A549 (cell line): ENCODE results near the gene KCNMA1. TPM values are rescaled to one million over a fixed set of nuclear protein-coding genes. Genes with fewer than 3 reads are reported as not detected.

ENCODE experiments used
- ATAC-seq, 2 experiments: fragments of 200-7000 bp in 1 of 2; fragments of >200 bp in 1 of 2; cut with Nextera tagmentation in 1 of 2; cut with Tn5 transposase in 1 of 2; 3 replicates each; pipeline versions ENCODE4 v1.8.0 to v1.9.1; 2018 to 2020; ENCODE audit warnings: mild to moderate bottlenecking in 1 of 2, moderate library complexity in 1 of 2
- CTCF ChIA-PET: fragments of 300-600 bp; sonication (Branson Sonifier 250); formaldehyde crosslinking; extraction: SDS; loops from one replicate; lab custom pipeline; 2021; ENCODE audit warnings: antibody characterized with exemption, inconsistent platforms; lab: Yijun Ruan, JAX
- POLR2A ChIA-PET: fragments of 350-600 bp; formaldehyde crosslinking; extraction: SDS; loops from one replicate; lab custom pipeline; 2021; ENCODE audit warnings: antibody characterized with exemption, inconsistent platforms; lab: Yijun Ruan, JAX
- DNase-seq, 2 experiments: peaks; one replicate each; pipeline versions ENCODE4 v3.0.0 to v3.0.0-alpha.2; 2011 to 2016; ENCODE audit warnings: low read depth in 1 of 2, low spot score in 1 of 2
- FAIRE-seq: peaks from 2 replicates; lab custom pipeline; 2011; peaks lifted over from hg19 to GRCh38; lab: Jason Lieb, UNC
- H3K27ac ChIP-seq, 2 experiments: fragments of >200 bp; sonication (Bioruptor Twin); formaldehyde crosslinking; 3 replicates each; pipeline ENCODE4 v1.5.1; 2016 to 2017
- H3K4me1 ChIP-seq: fragments of >200 bp; sonication (Bioruptor Twin); formaldehyde crosslinking; 3 replicates; pipeline ENCODE4 v1.6.1; 2016
- H3K4me2 ChIP-seq: fragments of >200 bp; sonication (Bioruptor Twin); formaldehyde crosslinking; 3 replicates; pipeline ENCODE4 v1.6.1; 2016
- H3K4me3 ChIP-seq: fragments of >200 bp; sonication (Bioruptor Twin); formaldehyde crosslinking; 3 replicates; pipeline ENCODE4 v1.5.1; 2016
- H3K9me3 ChIP-seq: fragments of >200 bp; sonication (Bioruptor Twin); formaldehyde crosslinking; 3 replicates; pipeline ENCODE4 v1.6.1; 2016
- BHLHE40 ChIP-seq: IDR thresholded peaks from 2 replicates; pipeline ENCODE4 v1.6.1; 2012; ENCODE audit warnings: low read depth, low read length, inconsistent platforms
- CBX2 ChIP-seq: fragments of 200-600 bp; sonication (generic); IDR thresholded peaks from 2 replicates; pipeline ENCODE4 v1.6.1; 2016; ENCODE audit warnings: low read depth, mild to moderate bottlenecking, borderline replicate concordance
- CBX8 ChIP-seq: fragments of 200-600 bp; sonication (generic); IDR thresholded peaks from 2 replicates; pipeline ENCODE4 v1.6.1; 2016
- CEBPB ChIP-seq, 2 experiments: fragments of >200 bp in 1 of 2; sonication (Bioruptor Twin) in 1 of 2; formaldehyde crosslinking in 1 of 2; IDR thresholded peaks; 2 replicates each; pipeline ENCODE4 v1.6.1; 2012 to 2016
- CHD2 ChIP-seq: fragments of 150-350 bp; IDR thresholded peaks from 2 replicates; pipeline ENCODE4 v1.6.1; 2014; ENCODE audit warnings: low read length; ENCODE audit not compliant: partially characterized antibody
- EHF ChIP-seq: fragments of 250-450 bp; sonication (Bioruptor Pico); IDR thresholded peaks from 2 replicates; pipeline ENCODE4 v1.5.0; 2020; ENCODE audit warnings: mild to moderate bottlenecking
- EP300 ChIP-seq, 2 experiments: fragments of >200 bp; sonication (Bioruptor Twin); formaldehyde crosslinking; IDR thresholded peaks; 2 replicates in 1 of 2; 3 replicates in 1 of 2; pipeline ENCODE4 v1.6.1; 2016 to 2017
- ESRRA ChIP-seq: fragments of 150-350 bp; IDR thresholded peaks from 2 replicates; pipeline ENCODE4 v1.6.1; 2014; ENCODE audit warnings: mild to moderate bottlenecking, low read length, borderline replicate concordance
- FOXS1 ChIP-seq: fragments of 250-450 bp; sonication (Bioruptor Pico); IDR thresholded peaks from 2 replicates; pipeline ENCODE4 v1.5.0; 2020; ENCODE audit warnings: mild to moderate bottlenecking, moderate library complexity
- HDAC2 ChIP-seq: fragments of 200-600 bp; sonication (generic); IDR thresholded peaks from 2 replicates; pipeline ENCODE4 v1.6.1; 2016
- HEYL ChIP-seq: fragments of 250-450 bp; sonication (Bioruptor Pico); IDR thresholded peaks from 2 replicates; pipeline ENCODE4 v1.8.0; 2021; ENCODE audit warnings: mild to moderate bottlenecking, moderate library complexity
- HOXA7 ChIP-seq: fragments of 250-450 bp; sonication (Bioruptor Pico); IDR thresholded peaks from 2 replicates; pipeline ENCODE4 v1.5.0; 2020; ENCODE audit warnings: mild to moderate bottlenecking, moderate library complexity
- HOXB13 ChIP-seq: fragments of 250-450 bp; sonication (Bioruptor Pico); IDR thresholded peaks from 2 replicates; pipeline ENCODE4 v1.5.0; 2020; ENCODE audit warnings: low read depth, mild to moderate bottlenecking, moderate library complexity
- HOXB5 ChIP-seq: fragments of 250-450 bp; sonication (Bioruptor Pico); IDR thresholded peaks from 2 replicates; pipeline ENCODE4 v1.5.0; 2020; ENCODE audit warnings: mild to moderate bottlenecking, moderate library complexity
- NFE2L2 ChIP-seq: fragments of 150-350 bp; conservative IDR thresholded peaks from 2 replicates; pipeline ENCODE4 v1.6.1; 2014; ENCODE audit warnings: low read length
- NR3C1 ChIP-seq: fragments of >200 bp; sonication (Bioruptor Twin); formaldehyde crosslinking; IDR thresholded peaks from 3 replicates; pipeline ENCODE4 v1.6.1; 2017
- RAD21 ChIP-seq, 2 experiments: fragments of >200 bp in 1 of 2; sonication (Bioruptor Twin) in 1 of 2; formaldehyde crosslinking in 1 of 2; IDR thresholded peaks in 1 of 2; conservative IDR thresholded peaks in 1 of 2; 2 replicates in 1 of 2; 3 replicates in 1 of 2; pipeline ENCODE4 v1.6.1; 2012 to 2018; ENCODE audit warnings: inconsistent platforms in 1 of 2
- RFX5 ChIP-seq: fragments of 450-650 bp; IDR thresholded peaks from 2 replicates; pipeline ENCODE4 v1.7.1; 2014; ENCODE audit warnings: antibody characterized with exemption, mild to moderate bottlenecking, moderate library complexity
- TFCP2L1 ChIP-seq: fragments of 250-450 bp; sonication (Bioruptor Pico); IDR thresholded peaks from 2 replicates; pipeline ENCODE4 v1.5.0; 2021; ENCODE audit warnings: mild to moderate bottlenecking
- ZFP36 ChIP-seq: fragments of 450-650 bp; IDR thresholded peaks from 2 replicates; pipeline ENCODE4 v1.6.1; 2014; ENCODE audit warnings: borderline replicate concordance; ENCODE audit not compliant: partially characterized antibody
- ZSCAN20 ChIP-seq: fragments of 250-450 bp; sonication (Bioruptor Pico); IDR thresholded peaks from 2 replicates; pipeline ENCODE4 v1.8.0; 2022; ENCODE audit warnings: mild to moderate bottlenecking, moderate library complexity
- WGBS: methylation state at CpG from one replicate; pipeline ENCODE4 v1.1.6; 2017; ENCODE audit errors: missing lambda C conversion rate; 5-methylcytosine and 5-hydroxymethylcytosine counted together
- polyA plus RNA-seq, 4 experiments: library from polyadenylated mRNA; depleted of rRNA in 3 of 4; stranded (reverse); fragments of >200 nt; fragmentation: RNase III in 1 of 4; extraction: RNeasy Plus Mini Kit Qiagen cat#74134 plus additional on column Dnase treatment in 1 of 4; gene quantifications; 2 replicates in 3 of 4; 3 replicates in 1 of 4; pipeline ENCODE4 v1.2.3, GENCODE V29; 2011 to 2017
- TF ChIP-seq, protein P1 (sequence below): fragments of 450-650 bp; IDR thresholded peaks from 2 replicates; pipeline ENCODE4 v1.6.1; 2014; ENCODE audit warnings: antibody characterized with exemption
- TF ChIP-seq, protein P2 (sequence below): fragments of 250-450 bp; sonication (Bioruptor Pico); IDR thresholded peaks from 2 replicates; pipeline ENCODE4 v1.5.0; 2021; ENCODE audit warnings: mild to moderate bottlenecking, moderate library complexity, borderline replicate concordance
- TF ChIP-seq, protein P3 (sequence below): IDR thresholded peaks from 2 replicates; pipeline ENCODE4 v1.6.1; 2012
- TF ChIP-seq, protein P4 (sequence below): IDR thresholded peaks from 2 replicates; pipeline ENCODE4 v1.6.1; 2012
- TF ChIP-seq, protein P5 (sequence below): fragments of >200 bp; sonication (Bioruptor Twin); formaldehyde crosslinking; IDR thresholded peaks from 3 replicates; pipeline ENCODE4 v1.6.1; 2016

KCNMA1 gene
- polyA plus RNA-seq, 2 of the 4 experiments (the other 2 are of a cell fraction) = 14.9 to 30.6 TPM

DNA sequence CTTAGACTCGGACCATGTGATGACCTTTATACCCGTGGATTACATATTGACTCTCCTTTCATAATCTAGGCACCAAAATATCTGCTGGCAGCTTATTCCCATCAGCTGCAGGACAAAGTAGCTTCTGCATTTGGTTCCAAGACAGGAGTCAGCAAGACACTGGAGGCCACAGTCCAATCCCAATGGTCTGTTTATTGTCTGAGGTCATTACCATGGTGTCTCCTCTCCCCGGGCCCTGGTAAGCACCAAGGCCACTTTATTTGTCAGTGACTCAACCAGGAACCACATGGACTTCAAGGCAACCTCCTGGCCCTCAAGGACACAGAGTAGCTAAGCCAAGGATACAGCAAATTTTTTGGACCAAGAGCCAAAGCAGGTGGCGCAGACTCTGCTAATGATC lies 36.1 kb downstream of the KCNMA1 start:
- no peak for FAIRE-seq
- no peak overlapping the region for H3K4me3 ChIP-seq
- TF ChIP-seq CHD2 (no peak), ZSCAN20 (no peak)
- ChIA-PET CTCF (interaction anchor here (1.0 to 3.0 kb wide), 4 partner anchors 12 to 428 kb away, joined by 3 to 8 read pairs (median 4); no protein-coding TSS in a partner anchor), POLR2A (no interaction called here)
- 64% methylated on average over 4 of the region's 4 CpGs for WGBS
- ATAC-seq = no peak; a peak in 1 of 6 replicates
- peak overlapping the region in 1 of 2 experiments; percentile 78; a peak in 3 of 6 replicates for H3K27ac ChIP-seq
- DNase-seq = peak in 1 of 2 experiments; percentile 35
- peaks cover 47% of the 10 kb centered on the region for H3K4me1 ChIP-seq
- H3K9me3 ChIP-seq = no peaks in the 10 kb centered on the region
- no peak overlapping the region for H3K4me2 ChIP-seq

DNA sequence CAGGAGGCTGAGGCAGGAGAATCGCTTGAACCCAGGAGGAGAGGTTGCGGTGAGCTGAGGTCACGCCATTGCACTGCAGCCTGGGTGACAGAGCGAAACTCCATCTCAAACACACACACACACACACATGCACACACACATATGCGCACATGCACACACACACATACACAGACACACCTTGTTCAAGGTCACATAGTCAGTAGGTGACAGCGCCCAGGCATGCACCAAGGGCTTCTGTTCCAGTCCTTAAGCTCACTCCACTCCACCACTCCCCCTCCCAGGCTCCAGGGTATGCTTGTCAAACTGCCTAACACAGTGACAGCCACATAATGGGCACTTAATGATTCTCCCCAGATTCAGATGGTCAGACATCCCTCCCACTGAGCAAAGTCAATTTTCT lies 37.0 kb downstream of the KCNMA1 start:
- ATAC-seq (no peak), FAIRE-seq (no peak), DNase-seq (no peak)
- no peaks in the 10 kb centered on the region for H3K9me3 ChIP-seq
- H3K4me2 ChIP-seq = no peak overlapping the region
- TF ChIP-seq HOXA7 (CRISPR knock-in tag) (no peak), CEBPB (IDR thresholded peaks at IDR 0.05) (no peak), HEYL (CRISPR knock-in tag) (no peak), TFCP2L1 (CRISPR knock-in tag) (no peak), RFX5 (no peak), EP300 (IDR thresholded peaks at IDR 0.05) (no peak), NFE2L2 (no peak), FOXS1 (no peak), NR3C1 (no peak), HDAC2 (no peak), ZSCAN20 (no peak), CBX8 (no peak), BHLHE40 (no peak), ZFP36 (no peak), HOXB13 (CRISPR knock-in tag) (no peak)
- TF ChIP-seq, protein P1, sequence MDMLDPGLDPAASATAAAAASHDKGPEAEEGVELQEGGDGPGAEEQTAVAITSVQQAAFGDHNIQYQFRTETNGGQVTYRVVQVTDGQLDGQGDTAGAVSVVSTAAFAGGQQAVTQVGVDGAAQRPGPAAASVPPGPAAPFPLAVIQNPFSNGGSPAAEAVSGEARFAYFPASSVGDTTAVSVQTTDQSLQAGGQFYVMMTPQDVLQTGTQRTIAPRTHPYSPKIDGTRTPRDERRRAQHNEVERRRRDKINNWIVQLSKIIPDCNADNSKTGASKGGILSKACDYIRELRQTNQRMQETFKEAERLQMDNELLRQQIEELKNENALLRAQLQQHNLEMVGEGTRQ = no peak
- TF ChIP-seq, protein P2, sequence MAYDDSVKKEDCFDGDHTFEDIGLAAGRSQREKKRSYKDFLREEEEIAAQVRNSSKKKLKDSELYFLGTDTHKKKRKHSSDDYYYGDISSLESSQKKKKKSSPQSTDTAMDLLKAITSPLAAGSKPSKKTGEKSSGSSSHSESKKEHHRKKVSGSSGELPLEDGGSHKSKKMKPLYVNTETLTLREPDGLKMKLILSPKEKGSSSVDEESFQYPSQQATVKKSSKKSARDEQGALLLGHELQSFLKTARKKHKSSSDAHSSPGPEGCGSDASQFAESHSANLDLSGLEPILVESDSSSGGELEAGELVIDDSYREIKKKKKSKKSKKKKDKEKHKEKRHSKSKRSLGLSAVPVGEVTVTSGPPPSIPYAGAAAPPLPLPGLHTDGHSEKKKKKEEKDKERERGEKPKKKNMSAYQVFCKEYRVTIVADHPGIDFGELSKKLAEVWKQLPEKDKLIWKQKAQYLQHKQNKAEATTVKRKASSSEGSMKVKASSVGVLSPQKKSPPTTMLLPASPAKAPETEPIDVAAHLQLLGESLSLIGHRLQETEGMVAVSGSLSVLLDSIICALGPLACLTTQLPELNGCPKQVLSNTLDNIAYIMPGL (CRISPR knock-in tag) = no peak
- TF ChIP-seq, protein P3, sequence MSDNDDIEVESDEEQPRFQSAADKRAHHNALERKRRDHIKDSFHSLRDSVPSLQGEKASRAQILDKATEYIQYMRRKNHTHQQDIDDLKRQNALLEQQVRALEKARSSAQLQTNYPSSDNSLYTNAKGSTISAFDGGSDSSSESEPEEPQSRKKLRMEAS = no peak
- TF ChIP-seq, protein P4, sequence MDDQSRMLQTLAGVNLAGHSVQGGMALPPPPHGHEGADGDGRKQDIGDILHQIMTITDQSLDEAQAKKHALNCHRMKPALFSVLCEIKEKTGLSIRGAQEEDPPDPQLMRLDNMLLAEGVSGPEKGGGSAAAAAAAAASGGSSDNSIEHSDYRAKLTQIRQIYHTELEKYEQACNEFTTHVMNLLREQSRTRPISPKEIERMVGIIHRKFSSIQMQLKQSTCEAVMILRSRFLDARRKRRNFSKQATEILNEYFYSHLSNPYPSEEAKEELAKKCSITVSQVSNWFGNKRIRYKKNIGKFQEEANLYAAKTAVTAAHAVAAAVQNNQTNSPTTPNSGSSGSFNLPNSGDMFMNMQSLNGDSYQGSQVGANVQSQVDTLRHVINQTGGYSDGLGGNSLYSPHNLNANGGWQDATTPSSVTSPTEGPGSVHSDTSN = no peak
- H3K27ac ChIP-seq = peak overlapping the region in 1 of 2 experiments; percentile 78; a peak in 1 of 6 replicates
- 93% methylated on average over 6 of the region's 6 CpGs for WGBS
- ChIA-PET POLR2A (no interaction called here), CTCF (interaction anchor here (1.0 to 1.3 kb wide), 3 partner anchors 21 to 427 kb away, joined by 3 to 5 read pairs (median 4); no protein-coding TSS in a partner anchor)
- H3K4me1 ChIP-seq = peaks cover 45% of the 10 kb centered on the region
- H3K4me3 ChIP-seq = no peak overlapping the region

DNA sequence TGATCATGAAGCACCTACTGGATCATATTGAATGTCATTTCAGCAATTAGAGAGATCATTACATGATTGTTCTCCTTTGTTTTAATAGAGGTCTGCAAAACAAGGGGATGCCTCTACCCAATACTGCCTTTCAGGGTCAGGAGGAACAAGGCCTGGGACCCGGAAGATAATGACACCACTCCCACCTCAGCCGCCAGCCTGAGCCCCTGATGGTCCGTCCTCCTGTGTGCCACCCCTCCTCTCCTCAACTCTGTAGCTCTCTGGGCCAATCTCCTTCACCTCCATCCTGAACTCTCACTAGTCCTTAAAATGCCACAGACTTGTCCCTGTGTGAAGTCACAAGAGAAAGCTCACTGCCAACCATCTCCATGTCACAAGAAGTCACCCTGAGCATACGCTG lies 38.0 kb downstream of the KCNMA1 start:
- CTCF ChIA-PET = no interaction called here
- FAIRE-seq (no peak), DNase-seq (no peak), ATAC-seq (no peak)
- POLR2A ChIA-PET = no interaction called here
- no peaks in the 10 kb centered on the region for H3K9me3 ChIP-seq
- TF ChIP-seq, protein P2 (CRISPR knock-in tag) = no peak
- TF ChIP-seq ESRRA (no peak), HOXB5 (no peak), CHD2 (no peak), RAD21 (conservative IDR thresholded peaks at IDR 0.05 in 1 of 2, IDR thresholded peaks at IDR 0.05 in 1 of 2) (no peak), EHF (CRISPR knock-in tag) (no peak), CBX2 (no peak), ZSCAN20 (no peak)
- TF ChIP-seq, protein P3 = no peak
- TF ChIP-seq, protein P5, sequence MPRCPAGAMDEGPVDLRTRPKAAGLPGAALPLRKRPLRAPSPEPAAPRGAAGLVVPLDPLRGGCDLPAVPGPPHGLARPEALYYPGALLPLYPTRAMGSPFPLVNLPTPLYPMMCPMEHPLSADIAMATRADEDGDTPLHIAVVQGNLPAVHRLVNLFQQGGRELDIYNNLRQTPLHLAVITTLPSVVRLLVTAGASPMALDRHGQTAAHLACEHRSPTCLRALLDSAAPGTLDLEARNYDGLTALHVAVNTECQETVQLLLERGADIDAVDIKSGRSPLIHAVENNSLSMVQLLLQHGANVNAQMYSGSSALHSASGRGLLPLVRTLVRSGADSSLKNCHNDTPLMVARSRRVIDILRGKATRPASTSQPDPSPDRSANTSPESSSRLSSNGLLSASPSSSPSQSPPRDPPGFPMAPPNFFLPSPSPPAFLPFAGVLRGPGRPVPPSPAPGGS = no peak
- WGBS = 95% methylated on average over 4 of the region's 4 CpGs
- no peak overlapping the region for H3K4me2 ChIP-seq
- H3K27ac ChIP-seq = no peak overlapping the region
- peaks cover 35% of the 10 kb centered on the region for H3K4me1 ChIP-seq
- no peak overlapping the region for H3K4me3 ChIP-seq
